ENCODE data around the gene OPCML. TPM values are rescaled to one million over a fixed set of nuclear protein-coding genes. Genes with fewer than 3 reads are reported as not detected.

OPCML gene
- total and polyA plus RNA-seq, 2 donors = 0.06 to 2.3 TPM

Small RNAs within 50 kb of the gene (small RNA-seq; reads per million reads assigned to genes)
- gene RF00026 = not detected
